ENCODE measurements around the gene ADGRL3. TPM values are rescaled to one million over a fixed set of nuclear protein-coding genes. Genes with fewer than 3 reads are reported as not detected.

ADGRL3 gene
- total and polyA plus RNA-seq, 8 donors = 0.08 to 1.4 (median 0.24) TPM

DNA sequence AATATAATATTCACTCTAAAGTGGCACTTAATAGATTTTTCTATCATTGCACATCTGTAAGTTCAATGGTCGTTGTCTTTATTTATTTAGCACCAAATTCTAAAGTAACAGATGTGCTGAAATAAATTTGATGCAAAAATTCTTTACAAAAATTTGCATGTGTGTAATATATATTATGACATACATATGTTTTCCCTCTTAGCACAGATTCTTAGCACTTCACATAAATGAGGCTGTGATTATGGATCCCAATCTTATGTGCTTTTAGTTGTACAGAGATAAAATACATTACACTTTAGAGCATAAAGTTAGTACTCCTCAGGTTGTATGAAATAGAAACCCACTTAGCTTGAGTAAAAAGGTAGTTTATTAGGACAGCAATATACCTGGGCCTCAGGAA, 915.1 kb downstream of the ADGRL3 start:
- FAIRE-seq (no peak), ATAC-seq (no peak), DNase-seq (no peak)
- no peak overlapping the region for H3K4me3 ChIP-seq
- TF ChIP-seq, protein P1, sequence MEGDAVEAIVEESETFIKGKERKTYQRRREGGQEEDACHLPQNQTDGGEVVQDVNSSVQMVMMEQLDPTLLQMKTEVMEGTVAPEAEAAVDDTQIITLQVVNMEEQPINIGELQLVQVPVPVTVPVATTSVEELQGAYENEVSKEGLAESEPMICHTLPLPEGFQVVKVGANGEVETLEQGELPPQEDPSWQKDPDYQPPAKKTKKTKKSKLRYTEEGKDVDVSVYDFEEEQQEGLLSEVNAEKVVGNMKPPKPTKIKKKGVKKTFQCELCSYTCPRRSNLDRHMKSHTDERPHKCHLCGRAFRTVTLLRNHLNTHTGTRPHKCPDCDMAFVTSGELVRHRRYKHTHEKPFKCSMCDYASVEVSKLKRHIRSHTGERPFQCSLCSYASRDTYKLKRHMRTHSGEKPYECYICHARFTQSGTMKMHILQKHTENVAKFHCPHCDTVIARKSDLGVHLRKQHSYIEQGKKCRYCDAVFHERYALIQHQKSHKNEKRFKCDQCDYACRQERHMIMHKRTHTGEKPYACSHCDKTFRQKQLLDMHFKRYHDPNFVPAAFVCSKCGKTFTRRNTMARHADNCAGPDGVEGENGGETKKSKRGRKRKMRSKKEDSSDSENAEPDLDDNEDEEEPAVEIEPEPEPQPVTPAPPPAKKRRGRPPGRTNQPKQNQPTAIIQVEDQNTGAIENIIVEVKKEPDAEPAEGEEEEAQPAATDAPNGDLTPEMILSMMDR (IDR thresholded peaks at IDR 0.05) = no peak
- no peaks in the 10 kb centered on the region for H3K27me3 ChIP-seq
- H3K4me1 ChIP-seq = no peaks in the 10 kb centered on the region
- intact Hi-C loops (cut with DNase I) = no loop called here
- H3K36me3 ChIP-seq = no peaks in the 10 kb centered on the region
- H3K27ac ChIP-seq = no peak overlapping the region
- 35 to 41% methylated on average over 1 of the region's 1 CpG for WGBS, 2 donors
- no peaks in the 10 kb centered on the region for H3K9me3 ChIP-seq

DNA sequence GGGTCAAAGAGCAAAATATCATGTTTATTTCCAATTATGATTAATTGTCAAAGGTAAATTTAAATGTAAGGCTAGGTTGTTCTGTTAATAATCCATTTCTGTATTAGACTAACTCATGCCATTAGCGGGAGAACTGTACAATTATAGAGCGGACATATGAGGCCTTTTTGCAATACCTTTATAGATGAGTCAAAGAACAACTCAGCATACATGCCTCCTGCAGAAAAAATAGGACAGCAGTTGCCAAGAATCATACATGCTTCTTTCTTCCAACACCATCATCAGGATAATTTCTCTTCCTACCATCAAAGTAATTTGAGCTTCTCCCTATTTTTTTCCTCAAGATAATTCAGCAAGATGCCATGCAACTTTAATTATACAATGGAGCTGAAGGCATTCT, 917.8 kb downstream of the ADGRL3 start:
- intact Hi-C loops (cut with DNase I) = no loop called here
- no peaks in the 10 kb centered on the region for H3K9me3 ChIP-seq
- DNase-seq (no peak), FAIRE-seq (no peak), ATAC-seq (no peak)
- H3K27me3 ChIP-seq = no peaks in the 10 kb centered on the region
- no peaks in the 10 kb centered on the region for H3K4me1 ChIP-seq
- WGBS, 2 donors = 58 to 81% methylated on average over 2 of the region's 2 CpGs
- no peaks in the 10 kb centered on the region for H3K36me3 ChIP-seq
- H3K4me3 ChIP-seq = no peak overlapping the region
- H3K27ac ChIP-seq = no peak overlapping the region
- TF ChIP-seq, protein P1 (IDR thresholded peaks at IDR 0.05) = no peak

DNA sequence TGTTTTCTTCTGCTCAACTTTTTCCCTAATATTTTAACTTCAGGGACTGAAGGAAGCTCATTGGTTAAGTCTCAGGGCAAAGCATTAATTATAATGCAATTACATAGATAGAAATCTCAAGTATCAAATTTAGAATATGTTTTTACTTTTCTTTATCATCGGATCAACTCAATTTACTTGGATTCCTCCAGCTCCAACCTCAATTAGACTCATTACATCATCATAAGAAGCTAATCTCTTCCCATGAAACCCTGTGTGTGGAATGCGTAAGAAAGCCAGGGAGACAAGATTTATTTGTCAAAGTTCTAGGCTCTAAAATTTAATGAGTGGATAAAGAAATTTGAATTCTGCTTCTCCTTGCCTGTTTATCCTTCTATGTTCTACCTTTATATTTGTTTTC, 918.4 kb downstream of the ADGRL3 start:
- Histone ChIP-seq H3K27ac (no peak overlapping the region), H3K36me3 (no peaks in the 10 kb centered on the region), H3K4me3 (no peak overlapping the region), H3K27me3 (no peaks in the 10 kb centered on the region), H3K4me1 (no peaks in the 10 kb centered on the region), H3K9me3 (no peaks in the 10 kb centered on the region)
- 54 to 71% methylated on average over 2 of the region's 2 CpGs for WGBS, 2 donors
- FAIRE-seq (no peak), ATAC-seq (no peak), DNase-seq (no peak)
- TF ChIP-seq, protein P1 (IDR thresholded peaks at IDR 0.05) = no peak
- intact Hi-C loops (cut with DNase I) = no loop called here

DNA sequence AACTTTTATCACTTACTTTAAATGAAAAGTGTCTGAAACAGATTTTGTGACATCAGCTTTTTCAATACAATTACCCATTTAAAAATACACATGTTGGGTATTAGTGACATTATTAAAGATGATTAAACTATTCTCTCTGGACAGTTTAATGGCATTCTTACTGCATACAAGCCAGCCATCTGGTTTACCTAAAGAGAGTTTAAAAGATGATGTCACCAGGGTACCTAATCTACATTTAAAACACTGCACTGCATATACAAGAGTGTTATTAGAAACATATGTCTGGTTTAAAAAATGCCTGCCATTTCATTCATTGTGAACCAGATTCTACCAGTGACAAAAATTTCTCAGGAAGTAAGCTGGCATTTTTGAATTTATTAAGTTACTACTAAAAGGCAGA, 919.1 kb downstream of the ADGRL3 start:
- H3K4me3 ChIP-seq = no peak overlapping the region
- FAIRE-seq (no peak), ATAC-seq (no peak)

DNA sequence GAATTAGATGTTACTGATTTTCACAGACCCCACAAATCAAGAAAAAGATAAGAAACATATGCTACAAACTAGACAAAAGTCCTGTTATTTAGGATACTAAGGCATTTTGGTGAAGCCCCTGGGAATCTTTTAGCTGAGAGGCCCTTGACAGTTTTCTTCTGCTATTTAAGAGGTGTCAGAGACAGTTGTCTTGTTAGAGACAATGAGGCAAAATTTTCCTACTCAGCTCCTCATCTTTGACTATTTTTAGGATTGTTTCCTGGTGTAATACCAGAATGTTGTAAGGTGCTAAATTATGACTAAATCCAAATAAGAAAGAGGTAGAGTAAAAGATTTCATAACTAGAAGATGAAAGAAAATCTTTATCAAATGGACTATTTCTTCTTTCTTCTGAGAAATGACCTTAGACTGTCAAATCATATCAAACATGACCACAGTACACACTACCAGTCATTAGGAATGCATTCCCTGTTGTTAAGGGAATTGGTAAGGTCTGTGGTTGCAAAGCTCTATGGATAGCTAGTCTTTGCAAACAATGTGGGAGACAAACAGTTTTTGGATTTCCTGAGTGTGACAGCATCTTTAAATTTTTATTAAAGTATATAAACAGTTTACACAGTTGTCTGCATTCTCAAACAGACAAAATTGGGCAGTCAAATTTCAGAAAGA, 926.1 kb downstream of the ADGRL3 start:
- H3K9me3 ChIP-seq = no peaks in the 10 kb centered on the region
- FAIRE-seq (no peak), ATAC-seq (no peak), DNase-seq (no peak)
- H3K27me3 ChIP-seq = no peaks in the 10 kb centered on the region
- no peak overlapping the region for H3K4me3 ChIP-seq
- no peaks in the 10 kb centered on the region for H3K36me3 ChIP-seq
- H3K4me1 ChIP-seq = no peaks in the 10 kb centered on the region
- TF ChIP-seq, protein P1 (IDR thresholded peaks at IDR 0.05) = no peak
- no peak overlapping the region for H3K27ac ChIP-seq
- intact Hi-C loops (cut with DNase I) = no loop called here

More for the DNA sequence above, 919.1 kb downstream of the ADGRL3 start:
- Histone ChIP-seq H3K36me3 (no peaks in the 10 kb centered on the region), H3K27me3 (no peaks in the 10 kb centered on the region), H3K27ac (no peak overlapping the region), H3K4me1 (no peaks in the 10 kb centered on the region), H3K9me3 (no peaks in the 10 kb centered on the region)
- no peak for DNase-seq
- intact Hi-C loops (cut with DNase I) = no loop called here
- TF ChIP-seq, protein P1 (IDR thresholded peaks at IDR 0.05) = no peak

All from pancreas (tissue), 10 donors.